ENCODE data around the gene P2RY14. TPM values are rescaled to one million over a fixed set of nuclear protein-coding genes. Genes with fewer than 3 reads are reported as not detected.

P2RY14 gene
- total RNA-seq, 1 donor from 2014 or later = not detected

- TF ChIP-seq, protein P1, sequence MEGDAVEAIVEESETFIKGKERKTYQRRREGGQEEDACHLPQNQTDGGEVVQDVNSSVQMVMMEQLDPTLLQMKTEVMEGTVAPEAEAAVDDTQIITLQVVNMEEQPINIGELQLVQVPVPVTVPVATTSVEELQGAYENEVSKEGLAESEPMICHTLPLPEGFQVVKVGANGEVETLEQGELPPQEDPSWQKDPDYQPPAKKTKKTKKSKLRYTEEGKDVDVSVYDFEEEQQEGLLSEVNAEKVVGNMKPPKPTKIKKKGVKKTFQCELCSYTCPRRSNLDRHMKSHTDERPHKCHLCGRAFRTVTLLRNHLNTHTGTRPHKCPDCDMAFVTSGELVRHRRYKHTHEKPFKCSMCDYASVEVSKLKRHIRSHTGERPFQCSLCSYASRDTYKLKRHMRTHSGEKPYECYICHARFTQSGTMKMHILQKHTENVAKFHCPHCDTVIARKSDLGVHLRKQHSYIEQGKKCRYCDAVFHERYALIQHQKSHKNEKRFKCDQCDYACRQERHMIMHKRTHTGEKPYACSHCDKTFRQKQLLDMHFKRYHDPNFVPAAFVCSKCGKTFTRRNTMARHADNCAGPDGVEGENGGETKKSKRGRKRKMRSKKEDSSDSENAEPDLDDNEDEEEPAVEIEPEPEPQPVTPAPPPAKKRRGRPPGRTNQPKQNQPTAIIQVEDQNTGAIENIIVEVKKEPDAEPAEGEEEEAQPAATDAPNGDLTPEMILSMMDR (IDR thresholded peaks at IDR 0.05; ENCODE audit: unreplicated experiment) = no peak
- peaks cover 2% of the 10 kb centered on the region for H3K36me3 Mint-ChIP-seq (ENCODE audit: insufficient read depth)
- DNase-seq (ENCODE audit: low spot score, unreplicated experiment) = no peak
- no peak overlapping the region for H3K4me3 Mint-ChIP-seq (ENCODE audit: low read depth)
- peaks cover 6% of the 10 kb centered on the region for H3K4me1 Mint-ChIP-seq (ENCODE audit: low read depth)
- H3K27me3 Mint-ChIP-seq = no peaks in the 10 kb centered on the region
- peaks cover 3% of the 10 kb centered on the region for H3K9me3 Mint-ChIP-seq (ENCODE audit: low read depth)
- H3K27ac Mint-ChIP-seq = no peak overlapping the region
Observed at GRCh38 chr3:151227266-151227806, 51.0 kb downstream of the P2RY14 start.

GRCh38 chr3:151226825-151227224, 51.5 kb downstream of the P2RY14 start:
- Mint-ChIP-seq H3K36me3 (ENCODE audit: insufficient read depth) (peaks cover 7% of the 10 kb centered on the region), H3K27ac (no peak overlapping the region), H3K9me3 (ENCODE audit: low read depth) (peaks cover 8% of the 10 kb centered on the region), H3K4me1 (ENCODE audit: low read depth) (peaks cover 6% of the 10 kb centered on the region), H3K27me3 (no peaks in the 10 kb centered on the region), H3K4me3 (ENCODE audit: low read depth) (no peak overlapping the region)
- TF ChIP-seq, protein P1 (IDR thresholded peaks at IDR 0.05; ENCODE audit: unreplicated experiment) = no peak
- no peak for DNase-seq (ENCODE audit: low spot score, unreplicated experiment)

DNA sequence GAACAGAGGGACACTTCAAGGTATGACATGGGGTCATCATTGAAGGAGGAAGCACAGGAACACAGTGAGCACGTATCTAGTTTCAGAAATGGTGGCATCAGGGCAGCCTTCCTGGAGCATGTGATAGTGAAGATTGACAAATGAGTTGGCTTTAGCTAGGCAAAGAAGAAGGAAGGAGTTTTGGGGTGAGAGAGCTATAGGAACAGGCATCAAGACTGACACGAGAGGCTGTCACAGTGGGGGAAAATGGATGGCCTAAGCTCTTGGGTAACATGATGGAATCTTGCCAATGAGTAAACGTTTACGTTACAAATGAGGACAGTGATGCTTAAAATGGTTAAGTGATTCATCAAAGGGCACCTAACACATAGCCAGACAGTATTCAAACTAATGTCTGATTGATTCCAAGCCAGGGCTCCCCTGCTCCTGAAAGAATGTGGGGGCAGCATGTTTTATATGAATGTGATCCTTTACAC, 52.2 kb downstream of the P2RY14 start:
- H3K36me3 Mint-ChIP-seq (ENCODE audit: insufficient read depth) = peaks cover 11% of the 10 kb centered on the region
- H3K4me1 Mint-ChIP-seq (ENCODE audit: low read depth) = peaks cover 6% of the 10 kb centered on the region
- H3K27me3 Mint-ChIP-seq = no peaks in the 10 kb centered on the region
- no peak overlapping the region for H3K27ac Mint-ChIP-seq
- peaks cover 11% of the 10 kb centered on the region for H3K9me3 Mint-ChIP-seq (ENCODE audit: low read depth)
- DNase-seq (ENCODE audit: low spot score, unreplicated experiment) = no peak
- H3K4me3 Mint-ChIP-seq (ENCODE audit: low read depth) = no peak overlapping the region
- TF ChIP-seq, protein P1 (IDR thresholded peaks at IDR 0.05; ENCODE audit: unreplicated experiment) = no peak

DNA sequence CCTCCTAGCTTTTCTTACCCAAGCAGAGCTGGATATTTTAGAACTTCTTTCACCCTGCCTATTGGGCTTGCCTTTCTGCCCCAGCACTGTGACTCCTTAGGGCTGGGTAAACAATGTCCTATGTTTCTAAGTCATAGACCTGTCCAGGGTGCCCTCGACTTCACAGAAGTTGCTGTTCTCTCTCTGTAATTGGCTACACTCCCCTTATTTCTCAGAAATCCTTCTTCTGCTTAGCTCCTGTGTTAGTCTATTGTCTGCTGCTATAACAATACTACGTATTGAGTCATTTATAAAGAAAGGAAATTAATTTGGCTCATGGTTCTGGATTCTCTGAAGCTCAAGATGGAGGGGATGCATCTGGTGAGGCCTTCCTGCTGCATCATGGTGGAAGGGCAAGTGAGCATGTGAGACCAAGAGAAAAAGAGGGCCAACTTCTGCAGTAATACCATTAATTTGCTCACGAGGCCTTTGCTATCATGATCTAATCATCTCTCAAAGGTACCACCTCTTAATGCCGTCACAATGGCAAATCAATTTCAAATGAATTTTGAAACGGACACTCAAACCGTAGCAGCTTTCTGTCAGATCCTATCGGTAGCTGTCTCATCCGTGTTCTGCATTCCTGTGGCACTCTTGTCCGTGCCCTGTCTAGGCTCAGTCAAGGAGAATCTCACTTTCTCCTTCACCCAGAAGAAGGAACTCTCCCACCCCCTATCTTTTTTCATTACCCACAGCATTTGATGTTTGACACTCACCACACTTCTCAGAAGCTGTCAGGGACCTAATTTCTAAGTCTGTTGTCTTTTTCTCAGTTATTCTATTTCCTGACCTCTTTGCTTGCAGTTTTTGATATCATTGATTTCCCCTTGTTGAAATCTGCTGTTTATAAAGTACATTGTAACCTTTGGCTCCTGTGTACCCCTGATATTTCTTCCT, 53.0 kb downstream of the P2RY14 start:
- Mint-ChIP-seq H3K9me3 (ENCODE audit: low read depth) (peaks cover 17% of the 10 kb centered on the region), H3K27ac (no peak overlapping the region), H3K27me3 (no peaks in the 10 kb centered on the region), H3K4me3 (ENCODE audit: low read depth) (no peak overlapping the region), H3K36me3 (ENCODE audit: insufficient read depth) (peaks cover 18% of the 10 kb centered on the region), H3K4me1 (ENCODE audit: low read depth) (peaks cover 6% of the 10 kb centered on the region)
- no peak for DNase-seq (ENCODE audit: low spot score, unreplicated experiment)
- TF ChIP-seq, protein P1 (IDR thresholded peaks at IDR 0.05; ENCODE audit: unreplicated experiment) = no peak

DNA sequence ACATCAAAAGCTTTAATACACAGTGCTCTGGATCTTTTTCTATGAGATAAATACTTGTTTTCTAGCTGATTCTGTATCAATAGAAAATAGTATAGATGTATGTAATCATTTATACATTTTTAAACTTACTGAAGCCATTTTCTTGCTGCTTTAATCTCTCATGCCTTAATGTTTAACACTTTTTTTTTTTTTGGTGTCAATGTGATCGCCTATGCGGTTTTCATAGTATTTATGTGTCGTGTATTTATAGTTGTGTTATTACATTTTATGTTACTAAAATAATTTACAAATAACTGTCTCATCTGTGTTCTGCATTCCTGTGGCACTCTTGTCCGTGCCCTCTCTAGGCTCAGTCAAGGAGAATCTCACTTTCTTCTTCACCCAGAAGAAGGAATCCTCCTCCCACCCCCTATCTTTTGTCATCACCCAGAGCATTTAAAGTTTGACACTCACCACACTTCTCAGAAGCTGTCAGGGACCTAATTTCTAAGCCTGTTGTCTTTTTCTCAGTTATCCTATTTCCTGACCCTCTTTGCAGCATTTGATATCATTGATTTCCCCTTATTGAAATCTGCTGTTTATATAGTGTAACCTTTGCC, 54.0 kb downstream of the P2RY14 start:
- Mint-ChIP-seq H3K27ac (no peak overlapping the region), H3K27me3 (no peaks in the 10 kb centered on the region)

More for the DNA sequence above, 54.0 kb downstream of the P2RY14 start:
- TF ChIP-seq, protein P1 (IDR thresholded peaks at IDR 0.05; ENCODE audit: unreplicated experiment) = no peak
- peaks cover 6% of the 10 kb centered on the region for H3K4me1 Mint-ChIP-seq (ENCODE audit: low read depth)
- peaks cover 17% of the 10 kb centered on the region for H3K9me3 Mint-ChIP-seq (ENCODE audit: low read depth)
- DNase-seq (ENCODE audit: low spot score, unreplicated experiment) = no peak
- H3K36me3 Mint-ChIP-seq (ENCODE audit: insufficient read depth) = peaks cover 18% of the 10 kb centered on the region
- H3K4me3 Mint-ChIP-seq (ENCODE audit: low read depth) = no peak overlapping the region

All from progenitor cell of endocrine pancreas (in vitro differentiated cells).